ENCODE results near the gene PTK6.
"Not testable (repeated sequence)": the region's sequence is repeated elsewhere in the genome, so short reads cannot be mapped to it uniquely, and the experiment has no call there.

PTK6 gene

DNA sequence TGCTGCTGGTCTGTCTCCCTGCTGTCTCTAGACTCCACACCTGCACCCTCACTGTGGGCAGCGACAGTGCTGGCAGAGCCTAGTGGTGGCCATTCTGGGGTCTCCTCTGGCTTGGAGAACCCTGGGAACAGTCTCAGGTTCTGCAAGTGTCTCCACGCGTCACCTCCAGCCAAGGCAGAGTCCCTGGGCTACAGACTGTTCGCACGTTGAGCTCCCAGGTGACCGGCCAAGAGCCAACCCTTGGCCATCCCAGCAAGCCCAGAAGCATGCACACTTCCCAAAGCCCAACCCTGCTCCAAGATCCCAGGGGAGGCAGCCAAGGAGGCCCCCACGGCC lies 43.1 kb downstream of the PTK6 start:
- no peak for DNase-seq (ENCODE audit: low read depth)

DNA sequence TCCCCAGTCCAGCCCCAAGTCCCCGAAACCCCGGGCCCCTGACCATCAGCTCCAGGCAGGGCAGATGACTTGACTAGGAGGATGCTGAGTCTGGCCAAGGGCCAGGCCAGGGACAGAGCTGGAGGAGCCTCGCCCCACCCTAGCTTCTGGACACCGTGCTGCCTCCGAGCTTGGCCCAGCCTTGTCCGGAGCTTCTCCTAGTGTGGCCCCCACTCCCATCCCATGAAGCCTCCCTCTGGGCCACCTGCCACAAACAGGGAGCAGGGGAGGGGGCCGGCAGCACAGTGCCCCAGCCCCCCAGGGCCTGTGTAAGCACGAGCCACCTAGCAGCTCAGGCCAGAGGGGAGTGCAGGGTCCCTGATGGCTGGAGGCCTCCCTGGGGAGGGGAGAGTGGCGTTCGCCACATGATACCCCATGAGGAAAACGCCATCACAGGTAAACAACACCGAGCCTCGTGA lies 43.6 kb downstream of the PTK6 start:
- DNase-seq (ENCODE audit: low read depth), result no peak

DNA sequence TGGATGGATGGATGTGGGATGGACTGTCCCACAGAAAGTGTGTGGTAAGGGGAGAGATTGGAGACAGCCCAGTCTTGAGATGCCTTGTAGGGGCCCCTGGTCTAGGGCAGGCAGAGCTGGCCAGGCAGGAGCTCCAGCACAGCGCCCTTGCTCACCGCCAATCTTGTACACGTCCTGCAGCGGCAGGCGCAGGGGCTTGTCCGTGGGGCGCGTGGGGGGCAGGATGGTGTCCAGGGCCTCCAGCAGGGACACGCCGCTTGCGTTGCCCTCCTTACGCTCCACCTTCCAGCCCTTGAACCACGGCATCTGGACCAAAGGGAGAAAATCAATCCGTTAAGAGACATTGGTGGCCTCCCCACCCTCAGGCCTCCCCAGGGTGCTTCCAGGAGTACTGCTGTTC lies 44.2 kb downstream of the PTK6 start:
- DNase-seq (ENCODE audit: low read depth), result no peak

DNA sequence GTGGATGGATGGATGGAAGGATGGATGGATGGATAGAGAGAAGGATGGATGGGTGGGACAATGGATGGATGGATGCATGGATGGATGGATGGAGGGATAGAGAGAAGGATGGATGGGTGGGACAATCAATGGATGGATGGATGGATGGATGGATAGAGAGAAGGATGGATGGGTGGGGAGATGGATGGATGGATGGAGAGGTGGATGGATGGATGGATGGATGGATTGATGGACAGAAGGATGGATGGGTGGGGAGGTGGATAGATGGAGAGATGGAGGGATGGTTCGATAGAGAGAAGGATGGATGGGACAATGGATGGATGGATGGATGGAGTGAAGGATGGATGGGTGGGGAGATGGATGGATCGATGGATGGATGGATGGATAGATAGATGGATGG lies 44.7 kb downstream of the PTK6 start:
- no peak for DNase-seq (ENCODE audit: low read depth)

DNA sequence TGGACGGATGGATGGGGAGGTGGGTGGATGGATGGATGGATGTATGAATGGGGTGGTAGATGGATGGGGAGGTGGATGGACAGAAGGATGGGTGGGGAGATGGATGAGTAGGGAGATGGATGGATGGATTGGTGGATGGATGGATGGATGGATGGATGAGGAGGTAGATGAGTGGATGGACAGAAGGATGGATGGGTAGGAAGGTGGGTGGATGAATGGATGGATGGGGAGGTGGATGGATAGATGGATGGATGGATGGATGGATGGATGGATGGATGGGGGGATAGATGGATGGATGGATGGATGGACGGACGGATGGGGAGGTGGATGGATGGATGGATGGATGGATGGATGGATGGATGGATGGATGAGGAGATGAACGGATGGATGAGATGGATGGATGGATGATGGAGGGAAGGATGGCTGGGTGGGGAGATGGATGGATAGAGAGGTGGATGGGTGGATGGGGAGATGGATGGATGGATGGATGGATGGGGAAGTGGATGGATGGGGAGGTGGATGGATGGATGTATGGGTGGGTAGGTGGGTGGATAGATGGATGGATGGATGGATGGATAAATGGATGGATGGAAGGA lies 45.4 kb downstream of the PTK6 start:
- no peak for DNase-seq (ENCODE audit: low read depth)

DNA sequence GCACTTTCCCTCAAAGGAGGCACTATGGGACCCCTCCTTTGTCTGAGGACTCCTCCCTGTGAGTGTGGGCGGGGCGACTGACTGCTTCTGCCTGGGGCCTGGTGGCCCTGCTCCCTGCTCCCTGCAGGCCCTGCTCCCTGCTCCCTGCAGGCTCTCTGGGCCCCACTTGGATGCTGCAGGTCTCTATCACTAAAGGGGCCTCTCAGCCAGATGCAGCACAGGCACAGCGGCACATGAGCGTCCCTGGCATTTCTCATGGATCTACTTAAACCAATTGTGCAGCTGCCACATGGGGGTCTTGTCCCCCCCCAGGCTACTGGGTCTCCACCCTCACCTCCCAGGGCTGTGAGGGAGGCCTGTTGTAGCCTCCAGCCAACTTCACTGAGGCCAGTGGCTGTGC lies 46.1 kb downstream of the PTK6 start:
- DNase-seq (ENCODE audit: low read depth), result no peak

DNA sequence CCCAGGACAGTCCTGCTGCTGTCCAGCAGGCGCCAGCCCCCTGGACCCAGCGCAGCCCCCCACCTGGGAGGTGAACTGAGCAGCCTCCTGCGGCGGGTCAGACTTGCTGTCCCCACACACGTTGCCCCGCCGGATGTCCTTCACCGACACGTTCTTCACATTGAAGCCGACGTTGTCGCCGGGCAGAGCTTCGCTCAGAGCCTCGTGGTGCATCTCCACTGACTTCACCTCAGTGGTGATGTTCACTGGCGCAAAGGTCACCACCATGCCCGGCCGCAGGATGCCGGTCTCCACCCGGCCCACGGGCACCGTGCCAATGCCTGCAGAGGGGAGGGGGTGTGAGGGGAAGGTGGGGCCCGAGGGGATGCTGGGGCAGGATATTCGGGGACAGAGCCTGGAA lies 46.8 kb downstream of the PTK6 start:
- no peak for DNase-seq (ENCODE audit: low read depth)

DNA sequence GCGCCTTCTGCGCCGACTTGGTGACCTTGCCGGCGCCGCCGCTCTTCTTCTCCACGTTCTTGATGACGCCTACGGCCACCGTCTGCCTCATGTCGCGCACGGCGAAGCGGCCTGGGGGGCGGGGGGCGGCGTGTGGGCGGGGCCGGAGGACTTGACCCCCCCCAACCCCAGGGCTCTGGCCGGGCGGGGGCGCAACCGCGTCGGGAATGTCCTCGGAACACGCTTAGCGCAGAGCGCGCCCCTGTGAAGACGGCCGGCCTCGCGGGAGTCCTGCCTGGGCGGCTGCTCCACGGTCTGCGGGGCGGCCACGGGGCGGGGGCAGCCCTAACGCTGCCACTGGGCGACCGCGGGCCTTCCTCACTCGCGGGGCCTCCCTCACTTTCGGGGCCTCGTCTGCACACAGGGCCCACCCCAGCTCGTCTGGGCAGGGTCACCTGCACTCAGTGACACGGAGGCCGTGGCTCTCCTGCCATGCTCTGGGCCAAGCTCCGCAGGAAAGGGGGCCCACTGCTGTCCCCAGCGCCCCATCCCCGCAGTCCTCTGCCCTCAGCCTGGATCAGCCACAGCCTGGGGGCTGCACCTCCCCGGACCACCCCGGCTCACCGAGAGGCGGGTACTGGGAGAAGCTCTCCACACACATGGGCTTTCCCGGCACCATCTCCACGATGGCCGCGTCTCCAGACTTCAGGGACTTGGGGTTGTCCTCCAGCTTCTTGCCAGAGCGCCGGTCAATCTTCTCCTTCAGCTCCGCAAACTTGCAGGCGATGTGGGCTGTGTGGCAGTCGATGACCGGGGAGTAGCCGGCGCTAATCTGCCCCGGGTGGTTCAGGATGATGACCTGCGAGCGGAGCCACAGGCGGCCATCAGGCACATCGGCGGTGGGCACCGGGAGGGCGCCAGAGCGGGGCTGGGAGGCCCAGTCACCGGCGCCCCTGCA lies 48.6 kb downstream of the PTK6 start:
- DNase-seq (ENCODE audit: low read depth), result no peak

DNA sequence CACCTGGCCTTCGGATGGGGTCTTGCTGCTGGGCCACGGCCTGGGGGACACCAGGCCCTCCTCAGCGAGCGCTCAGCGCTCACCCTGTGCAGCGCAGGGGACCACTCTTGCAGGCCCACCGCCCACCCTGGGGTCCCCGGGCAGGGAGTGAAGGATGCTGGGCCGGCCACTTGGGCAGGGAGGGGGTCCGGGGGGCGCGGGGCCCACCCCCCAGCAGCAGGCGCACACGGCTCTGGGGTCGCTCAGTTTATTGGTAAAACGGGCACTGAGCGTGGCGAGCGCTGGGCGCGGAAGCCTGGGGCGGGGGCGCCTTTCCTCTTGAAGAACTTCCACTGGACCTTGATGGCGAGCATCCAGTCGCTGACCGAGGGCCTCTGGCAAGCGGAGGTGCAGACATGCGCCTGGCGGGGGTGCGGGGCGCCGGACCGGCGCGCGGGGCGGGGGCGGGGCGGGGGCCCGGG lies 49.4 kb downstream of the PTK6 start:
- no peak for DNase-seq (ENCODE audit: low read depth)

DNA sequence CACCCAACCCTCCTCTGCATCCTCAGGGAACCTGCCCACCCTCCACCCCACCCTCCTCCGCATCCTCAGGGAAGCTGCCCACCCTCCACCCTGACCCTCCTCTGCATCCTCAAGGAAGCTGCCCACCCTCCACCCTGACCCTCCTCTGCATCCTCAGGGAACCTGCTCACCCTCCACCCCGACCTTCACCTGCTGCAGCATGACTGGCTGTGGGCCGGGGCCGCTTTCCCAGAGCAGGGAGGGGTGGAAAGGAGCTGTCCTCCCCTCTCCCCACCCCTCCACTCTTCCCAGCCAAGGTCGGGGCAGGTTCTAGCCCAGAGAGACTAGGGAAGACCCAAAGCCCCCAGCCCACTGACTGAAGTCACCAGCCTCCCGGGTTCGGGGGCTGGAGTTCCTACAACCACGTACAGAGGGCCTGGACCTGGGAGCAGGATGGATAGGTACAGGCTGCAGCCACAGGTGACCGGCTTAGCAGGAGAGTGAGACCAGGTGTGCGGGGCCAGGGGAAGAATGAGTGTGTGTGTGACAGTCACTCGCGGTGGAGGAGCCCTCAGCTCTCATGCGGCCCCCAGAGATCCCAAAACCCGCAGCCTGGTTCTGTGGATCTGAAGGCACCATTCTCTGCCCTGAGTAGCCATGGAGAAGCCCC lies 49.9 kb downstream of the PTK6 start:
- DNase-seq (ENCODE audit: low read depth), result no peak

DNA sequence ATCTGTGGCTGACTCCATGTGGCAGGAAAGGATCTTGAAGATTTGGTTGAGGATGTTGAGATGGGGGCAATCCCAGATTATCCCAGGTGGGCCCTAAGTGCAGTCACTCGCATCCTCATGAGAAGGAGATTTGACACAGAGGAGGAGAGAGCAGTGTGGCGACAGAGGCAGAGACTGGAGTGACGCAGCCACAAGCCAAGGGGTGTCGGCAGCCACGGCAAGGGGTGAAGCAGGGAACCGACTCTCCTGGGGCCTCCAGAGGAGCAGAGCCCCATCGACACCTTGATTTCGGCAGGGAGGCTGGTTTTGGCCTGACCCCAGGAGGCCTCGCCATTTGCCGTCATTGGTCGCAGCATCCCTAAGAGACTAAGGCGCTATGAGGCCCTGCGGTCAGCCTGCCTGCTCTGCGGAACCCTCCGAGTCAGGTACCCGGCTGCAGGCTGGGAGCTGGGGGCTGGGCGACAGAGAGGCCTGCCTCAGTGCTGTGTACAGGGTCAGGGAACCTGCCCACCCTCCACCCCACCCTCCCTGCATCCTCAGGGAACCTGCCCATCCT lies 50.8 kb downstream of the PTK6 start:
- no peak for DNase-seq (ENCODE audit: low read depth)

DNA sequence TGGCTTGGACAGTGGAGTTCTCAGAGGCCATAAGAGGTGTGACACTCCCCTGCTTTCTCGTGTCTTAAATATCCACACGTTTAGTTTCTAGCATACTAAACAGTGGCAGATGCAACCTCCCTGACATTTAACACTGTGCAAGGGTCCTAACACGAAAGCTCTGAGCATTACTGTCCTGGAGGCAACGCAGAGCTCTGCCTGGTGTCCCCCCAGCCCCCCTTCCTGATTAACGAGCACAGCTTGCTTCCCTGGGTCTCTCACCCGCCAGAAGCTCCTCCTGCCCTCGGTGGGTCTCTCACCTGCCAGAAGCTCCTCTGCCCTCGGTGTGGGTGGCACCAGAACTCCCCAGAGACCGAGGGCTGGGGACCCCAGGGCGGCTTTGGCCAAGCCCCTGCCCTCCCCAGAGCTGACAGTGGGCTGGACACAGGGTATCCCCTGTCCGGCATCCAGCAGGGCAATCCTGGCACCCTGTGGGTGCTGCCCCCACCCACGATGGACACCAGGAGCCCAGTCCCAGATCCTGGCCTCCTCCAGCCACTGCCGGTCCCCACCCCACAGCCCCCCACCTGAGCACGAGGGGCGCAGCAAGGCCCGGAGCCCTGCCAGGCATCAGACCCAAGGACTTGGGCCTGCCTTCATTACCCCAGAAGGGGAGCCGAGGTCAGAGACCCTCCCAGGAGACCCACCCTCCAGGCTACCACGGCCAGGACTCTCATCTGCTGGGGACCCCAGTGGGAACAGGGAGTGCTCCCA lies 52.3 kb downstream of the PTK6 start:
- no peak for DNase-seq (ENCODE audit: low read depth)

DNA sequence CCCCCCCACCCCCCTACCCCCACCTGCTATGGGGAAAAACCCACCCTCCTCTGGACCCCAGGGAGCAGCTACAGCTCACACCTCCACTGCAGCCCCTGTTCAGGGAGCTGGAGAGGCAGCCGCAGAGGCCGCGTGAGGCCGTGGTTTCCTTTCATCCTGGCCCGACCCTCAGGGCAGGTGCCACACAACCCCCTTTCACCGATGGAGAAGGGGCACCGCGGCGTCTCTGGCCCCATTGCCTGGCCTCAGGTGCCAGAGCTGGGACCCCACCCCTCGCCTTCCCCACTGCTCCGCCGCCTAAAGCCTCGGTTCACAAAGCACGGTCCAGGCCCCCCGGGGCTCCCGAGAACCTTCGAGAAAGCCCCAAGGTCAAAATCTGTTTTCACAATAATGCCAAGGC lies 52.9 kb downstream of the PTK6 start:
- DNase-seq (ENCODE audit: low read depth), result no peak

DNA sequence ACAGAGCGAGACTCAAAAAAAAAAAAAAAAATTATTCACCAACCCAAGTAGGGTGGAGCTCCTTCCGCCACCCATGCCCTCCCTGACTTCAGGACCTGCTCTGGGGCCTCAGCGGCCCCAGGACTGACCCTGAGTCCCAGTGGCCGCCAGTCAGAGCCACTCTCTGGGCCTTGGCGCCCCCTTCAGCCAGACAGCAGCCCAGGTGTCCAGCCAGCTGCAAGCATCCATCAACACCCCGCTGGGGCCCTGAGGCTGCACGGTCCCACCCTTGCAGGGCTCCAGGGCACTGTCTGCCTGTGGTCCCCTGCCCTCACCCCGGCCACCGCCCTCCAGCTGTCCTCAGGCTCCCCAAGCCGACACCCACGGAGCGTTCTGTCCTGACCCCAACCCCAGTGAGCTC lies 53.3 kb downstream of the PTK6 start:
- no peak for DNase-seq (ENCODE audit: low read depth)

DNA sequence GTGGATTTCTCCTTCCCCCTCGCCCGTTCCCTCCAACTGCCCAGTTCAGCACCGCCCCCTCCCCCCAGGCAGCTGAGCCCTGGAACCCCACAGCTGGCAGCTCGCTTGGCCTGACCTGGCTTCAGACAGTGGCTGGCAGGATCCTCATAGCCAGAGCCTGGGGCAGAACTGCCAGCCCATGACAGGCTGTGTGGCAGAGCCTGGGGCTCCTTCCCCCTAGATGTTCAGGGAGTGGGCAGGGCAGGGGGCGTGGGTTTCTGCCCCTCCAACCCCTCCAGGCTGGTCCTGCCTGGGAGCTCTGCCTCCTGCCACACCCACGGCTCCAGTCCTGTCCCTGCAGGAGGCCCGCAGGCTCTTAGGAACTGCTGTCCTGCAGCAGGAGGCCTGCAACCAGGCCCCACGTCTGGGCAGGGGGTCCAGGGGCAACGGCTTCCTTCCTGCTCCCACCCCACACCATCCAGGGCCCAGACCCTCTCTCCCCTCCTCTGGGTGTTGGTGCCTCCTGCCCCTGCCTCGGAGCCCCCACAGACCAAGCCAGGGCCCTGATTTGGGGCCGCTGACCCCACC lies 55.1 kb downstream of the PTK6 start:
- DNase-seq (ENCODE audit: low read depth), result no peak

DNA sequence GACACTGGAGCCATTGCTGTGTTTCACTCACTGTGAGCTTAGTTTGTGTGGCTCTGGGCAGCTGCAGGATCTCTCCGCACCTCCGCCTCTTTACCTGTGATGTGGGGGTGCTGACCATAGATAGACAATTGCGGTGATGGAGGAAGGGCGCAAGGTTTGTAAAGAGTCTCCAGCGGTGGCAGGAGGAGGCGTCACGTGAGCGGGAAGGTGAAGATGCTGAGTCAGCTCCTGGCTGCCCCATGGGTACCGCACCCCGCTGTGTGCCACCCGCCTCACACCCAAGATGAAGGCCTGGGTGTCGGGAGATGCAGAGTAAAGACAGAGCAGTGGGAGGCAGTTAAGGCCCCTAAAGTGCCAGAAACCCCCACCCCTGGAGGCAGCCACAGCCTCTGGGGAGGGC lies 55.7 kb downstream of the PTK6 start:
- DNase-seq (ENCODE audit: low read depth), result no peak

DNA sequence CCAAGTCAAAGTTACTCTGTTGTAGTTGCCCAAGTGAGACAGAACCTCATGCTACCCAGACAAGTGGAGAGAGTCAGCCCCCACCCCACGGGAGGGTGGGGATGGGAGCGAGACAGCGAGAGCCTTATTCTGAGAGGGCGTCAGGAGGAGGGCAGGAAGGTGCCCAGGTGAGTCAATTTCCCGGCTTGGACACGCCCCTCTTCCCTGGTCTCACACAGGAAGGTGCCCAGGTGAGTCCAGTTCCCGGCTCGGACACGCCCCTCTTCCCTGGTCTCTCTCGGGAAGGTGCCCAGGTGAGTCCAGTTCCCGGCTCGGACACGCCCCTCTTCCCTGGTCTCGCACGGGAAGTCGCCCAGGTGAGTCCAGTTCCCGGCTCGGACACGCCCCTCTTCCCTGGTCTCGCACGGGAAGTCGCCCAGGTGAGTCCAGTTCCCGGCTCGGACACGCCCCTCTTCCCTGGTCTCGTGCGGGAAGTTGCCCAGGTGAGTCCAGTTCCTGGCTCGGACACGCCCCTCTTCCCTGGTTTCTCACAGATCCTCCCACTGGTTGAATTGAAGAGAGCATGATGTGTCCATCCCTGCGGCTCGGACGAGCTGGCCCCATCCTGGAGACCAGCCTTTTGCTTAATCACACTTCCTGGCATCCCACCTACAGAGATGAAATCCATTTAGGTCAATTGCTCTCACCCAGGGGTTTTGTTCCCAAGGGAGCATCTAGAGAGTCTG lies 57.3 kb downstream of the PTK6 start:
- DNase-seq (ENCODE audit: low read depth), result not testable (repeated sequence)

DNA sequence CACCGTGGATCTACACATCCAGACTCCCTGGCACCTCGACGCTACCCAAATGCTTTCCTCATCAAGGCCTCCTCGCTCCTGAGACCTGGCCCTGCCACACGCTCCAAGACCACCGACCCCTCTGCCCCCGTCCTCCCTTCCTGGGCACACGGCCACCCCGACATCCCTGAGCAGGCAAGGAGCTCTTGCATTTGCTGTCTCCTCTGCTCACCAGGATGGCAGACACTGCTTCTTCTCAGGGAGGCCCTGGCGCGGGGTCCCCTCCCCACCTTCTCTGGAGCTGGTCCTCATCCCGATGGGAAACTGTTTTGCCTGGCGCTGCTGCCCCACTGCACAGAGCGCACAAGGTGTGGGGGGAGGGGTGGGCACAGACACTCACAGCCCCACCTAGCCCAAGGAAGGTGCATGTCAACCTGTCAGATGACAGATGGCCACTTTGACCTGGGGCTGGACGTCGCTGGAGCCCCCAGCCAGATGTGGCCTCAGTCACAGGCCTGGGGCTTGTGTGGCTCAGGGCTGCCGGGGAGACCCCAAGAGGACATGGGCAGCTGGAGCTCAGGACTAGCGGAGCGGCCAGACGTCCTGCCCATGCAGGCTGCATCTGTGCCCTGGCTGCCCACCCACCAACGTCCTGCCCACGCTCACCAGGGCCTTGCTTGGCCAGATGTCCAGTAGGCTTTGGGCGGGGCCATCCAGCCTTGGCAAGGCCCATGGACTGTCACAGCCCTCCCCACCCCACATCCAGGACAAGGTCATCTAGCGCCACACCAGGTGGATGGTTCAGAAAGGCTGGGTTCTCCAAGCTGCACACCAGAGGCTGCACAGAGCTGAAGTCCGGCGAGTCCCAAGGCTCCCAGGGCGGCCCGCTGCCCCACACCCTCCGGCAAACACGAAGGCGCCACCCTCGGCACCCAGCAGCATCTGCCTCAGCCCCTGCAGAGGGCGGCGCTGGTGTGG lies 58.6 kb downstream of the PTK6 start:
- DNase-seq (ENCODE audit: low read depth), result no peak

Data from GM04503 (cell line).